Measurements from ENCODE around the gene ACTN4. TPM values are rescaled to one million over a fixed set of nuclear protein-coding genes. Genes with fewer than 3 reads are reported as not detected.

Gene ACTN4
- total and polyA plus RNA-seq, 2 of the 4 experiments (the other 2 are of a cell fraction), result 541 to 659 TPM

GRCh38 chr19:38729653-38730469 lies 82.4 kb downstream of the ACTN4 start:
- Histone ChIP-seq H4K5ac (ENCODE audit: low read depth, low read length) (no peak overlapping the region), H2BK20ac (ENCODE audit: low read depth, low read length) (no peak overlapping the region), H2AK5ac (ENCODE audit: low read depth, low read length) (no peak overlapping the region), H3K56ac (ENCODE audit: extremely low read depth, insufficient read depth, low read length) (no peak overlapping the region), H3K9me3 (ENCODE audit: control insufficient read depth, insufficient read depth, low read length) (no peaks in the 10 kb centered on the region), H4K91ac (ENCODE audit: insufficient read depth, low read depth, low read length) (no peak overlapping the region), H3K27ac (ENCODE audit: insufficient read depth, low read length) (no peak overlapping the region), H3K18ac (ENCODE audit: low read depth, low read length) (no peak overlapping the region), H2BK5ac (ENCODE audit: low read depth, low read length, poor library complexity, severe bottlenecking) (no peak overlapping the region), H3K4me3 (ENCODE audit: insufficient read depth, low read depth, low read length) (no peak overlapping the region), H3K4me2 (ENCODE audit: low read depth, low read length) (no peak overlapping the region), H3K27me3 (ENCODE audit: control insufficient read depth, insufficient read depth, low read length) (no peaks in the 10 kb centered on the region), H2AK9ac (replicated peaks; ENCODE audit: low read depth, low read length, poor library complexity) (no peak overlapping the region), H3K9ac (ENCODE audit: low read depth, low read length) (no peak overlapping the region), H3K36me3 (ENCODE audit: control insufficient read depth, insufficient read depth, low read length) (peaks cover 61% of the 10 kb centered on the region), H4K8ac (ENCODE audit: low read depth in 2 of 2, low read length in 2 of 2) (no peak overlapping the region), H3K14ac (replicated peaks; ENCODE audit: low read depth, low read length) (no peak overlapping the region), H3K9me1 (ENCODE audit: insufficient read depth, low read length) (0 out of 2 replicates have a peak, but pooled peaks cover 3% of the 10 kb centered on the region), H2AFZ (replicated peaks; ENCODE audit: low read length, poor library complexity) (no peak overlapping the region), H4K20me1 (ENCODE audit: insufficient read depth, low read length) (peaks cover 30% of the 10 kb centered on the region), H3K4me1 (ENCODE audit: control insufficient read depth, insufficient read depth, low read length) (peaks cover 12% of the 10 kb centered on the region), H2BK15ac (ENCODE audit: low read depth, low read length) (no peak overlapping the region), H2BK120ac (ENCODE audit: low read depth, low read length) (no peak overlapping the region), H3K79me1 (ENCODE audit: low read depth in 1 of 2, low read length in 2 of 2) (peaks cover 16 to 31% of the 10 kb centered on the region in 2 experiments; a peak in 3 of 4 replicates), H3K23ac (ENCODE audit: low read depth, low read length) (no peak overlapping the region), H3K4ac (ENCODE audit: low read depth, low read length) (no peak overlapping the region)
- intact Hi-C loops (cut with micrococcal nuclease) (loop anchor here (2.0 to 5.0 kb wide), 2 partner anchors 102 to 201 kb away; partner anchors contain the start of genes ECH1, MRPS12 and SARS2), dilution Hi-C loops (cut with HindIII; ENCODE audit: low sequenced_read_pairs, unreplicated experiment) (no loop called here), in situ Hi-C loops (cut with MboI; ENCODE audit: low sequenced_read_pairs) (loop anchor here (25.0 kb wide), 1 partner anchor 182 kb away; the partner anchor contains the start of gene CCER2)
- POLR2A ChIA-PET (ENCODE audit: unreplicated experiment), result no interaction called here
- BruUV-seq (replicated peaks), result TSS peak; percentile 98
- 60% methylated on average over 1 of the region's 17 CpGs; no CpG with 5 or more reads in 1 of the 2 experiments for WGBS, 2 experiments (ENCODE audit: extremely low coverage in 2 of 2, insufficient read length in 1 of 2)
- CTCF ChIA-PET, result no interaction called here
- peak; percentile 60 for ATAC-seq (ENCODE audit: low read depth)
- DNase-seq, result peak; percentile 44
- no peak for TF ChIP-seq RFX5 (IDR thresholded peaks at IDR 0.05; ENCODE audit: low read depth, low read length)
- peak; percentile 65 for TF ChIP-seq RAD21 (IDR thresholded peaks at IDR 0.05; ENCODE audit: low read length)
- TF ChIP-seq CHD1 (IDR thresholded peaks at IDR 0.05; ENCODE audit: low read depth, low read length), result no peak
- TF ChIP-seq FOS (IDR thresholded peaks at IDR 0.05; ENCODE audit: low read depth, low read length), result no peak
- TF ChIP-seq ELK1 (IDR thresholded peaks at IDR 0.05; ENCODE audit: borderline replicate concordance, low read depth, low read length), result no peak
- TF ChIP-seq USF2 (IDR thresholded peaks at IDR 0.05; ENCODE audit: low read depth, low read length), result no peak
- TF ChIP-seq CTCF (conservative IDR thresholded peaks at IDR 0.05; ENCODE audit: low read depth, low read length), result peak; percentile 79
- no peak for TF ChIP-seq MXI1 (IDR thresholded peaks at IDR 0.05; ENCODE audit: borderline replicate concordance, low read depth, low read length)
- no peak for TF ChIP-seq POLR2A (IDR thresholded peaks at IDR 0.05; ENCODE audit: low read depth, low read length)
- TF ChIP-seq MAZ (IDR thresholded peaks at IDR 0.05; ENCODE audit: borderline replicate concordance, low read depth, low read length), result no peak
- TF ChIP-seq MAFK (IDR thresholded peaks at IDR 0.05; ENCODE audit: low read depth, low read length), result no peak
- TF ChIP-seq BHLHE40 (IDR thresholded peaks at IDR 0.05; ENCODE audit: low read depth, low read length), result no peak
- TF ChIP-seq SMC3 (IDR thresholded peaks at IDR 0.05; ENCODE audit: low read depth, low read length), result peak; percentile 64
- TF ChIP-seq RCOR1 (IDR thresholded peaks at IDR 0.05; ENCODE audit: insufficient replicate concordance, low read length), result no peak

All from IMR-90 (cell line).